OCI-LY3 (cell line): ENCODE results near the gene TAS1R1.

Experiments used
- H2AFZ ChIP-seq: fragments of 200-600, 300-600 bp; shearing (Covaris generic); 2 replicates; pipeline ENCODE4 v1.6.0; 2014; ENCODE audit warnings: antibody characterized with exemption, low read depth, low read length
- H3K27ac ChIP-seq: fragments of 200-600, 300-600 bp; sonication (generic); 2 replicates; pipeline ENCODE4 v1.5.1; 2014; ENCODE audit warnings: mild to moderate bottlenecking, low read length, moderate library complexity, mixed read lengths
- H3K27me3 ChIP-seq: fragments of 200-600, 300-600 bp; sonication (generic); 2 replicates; pipeline ENCODE4 v1.6.1; 2014; ENCODE audit warnings: low read depth, low read length, mixed read lengths
- H3K36me3 ChIP-seq: fragments of 200-600, 300-600 bp; sonication (generic); replicated peaks from 2 replicates; pipeline ENCODE3; 2014; ENCODE audit warnings: low read depth, low read length, mixed read lengths
- H3K4me1 ChIP-seq: fragments of 300-600, 200-600 bp; sonication (generic); 2 replicates; pipeline ENCODE4 v1.6.1; 2014; ENCODE audit warnings: low read length, mixed read lengths
- H3K4me2 ChIP-seq: fragments of 200-600, 300-600 bp; sonication (generic); 2 replicates; pipeline ENCODE4 v1.6.1; 2014; ENCODE audit warnings: low read length, mixed read lengths
- H3K4me3 ChIP-seq: fragments of 300-600, 200-600 bp; sonication (generic); 2 replicates; pipeline ENCODE4 v1.5.1; 2014; ENCODE audit warnings: antibody characterized with exemption, mild to moderate bottlenecking, low read length, moderate library complexity
- H3K79me2 ChIP-seq: fragments of 300-600, 200-600 bp; shearing (Covaris generic); 2 replicates; pipeline ENCODE4 v1.6.1; 2014; ENCODE audit warnings: mild to moderate bottlenecking, low read length, mixed read lengths
- H3K9ac ChIP-seq: fragments of 300-600, 200-600 bp; shearing (Covaris generic); 2 replicates; pipeline ENCODE4 v1.6.0; 2014; ENCODE audit warnings: mild to moderate bottlenecking, low read length, moderate library complexity
- H3K9me3 ChIP-seq: fragments of 200-600, 300-600 bp; shearing (Covaris generic); 2 replicates; pipeline ENCODE4 v1.6.1; 2014; ENCODE audit warnings: low read length, mixed read lengths; ENCODE audit not compliant: insufficient read depth
- H4K20me1 ChIP-seq: fragments of 200-600, 300-600 bp; sonication (generic); 2 replicates; pipeline ENCODE4 v1.6.1; 2016; ENCODE audit warnings: low read length, mixed read lengths; ENCODE audit not compliant: insufficient read depth
- EZH2phosphoT487 ChIP-seq: fragments of 200-600 bp; shearing (Covaris generic); IDR thresholded peaks from 2 replicates; pipeline ENCODE4 v1.6.1; 2018; ENCODE audit warnings: antibody characterized with exemption, mixed run types, low read depth
- TF ChIP-seq, protein P1 (sequence below): fragments of 200-600, 300-600 bp; sonication (generic); IDR thresholded peaks from 2 replicates; pipeline ENCODE4 v1.5.1; 2014; ENCODE audit warnings: antibody characterized with exemption, low read length, low read depth

TAS1R1 gene

DNA sequence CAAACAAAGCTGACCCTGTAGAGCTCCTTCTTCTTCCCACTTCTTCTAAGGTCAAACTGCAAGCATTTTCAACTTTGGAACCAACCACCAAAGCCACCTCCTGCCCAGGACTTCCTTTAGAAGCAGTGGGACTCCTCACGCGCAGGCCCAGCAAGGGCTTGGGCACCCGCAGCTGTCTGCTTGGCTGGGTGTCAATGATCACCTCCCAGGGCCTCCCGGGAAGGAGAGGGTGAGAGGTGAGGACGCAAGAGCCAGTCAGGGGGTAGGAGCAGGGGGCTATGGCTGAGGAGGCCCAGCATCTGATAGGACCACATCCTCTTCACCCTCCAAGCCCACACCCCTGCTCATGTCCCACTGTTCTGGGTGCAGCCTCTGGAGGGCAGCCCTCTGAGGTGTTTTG is 37.3 kb downstream of the TAS1R1 start:
- no peak overlapping the region for H3K4me2 ChIP-seq
- no peak overlapping the region for H2AFZ ChIP-seq
- TF ChIP-seq, protein P1, sequence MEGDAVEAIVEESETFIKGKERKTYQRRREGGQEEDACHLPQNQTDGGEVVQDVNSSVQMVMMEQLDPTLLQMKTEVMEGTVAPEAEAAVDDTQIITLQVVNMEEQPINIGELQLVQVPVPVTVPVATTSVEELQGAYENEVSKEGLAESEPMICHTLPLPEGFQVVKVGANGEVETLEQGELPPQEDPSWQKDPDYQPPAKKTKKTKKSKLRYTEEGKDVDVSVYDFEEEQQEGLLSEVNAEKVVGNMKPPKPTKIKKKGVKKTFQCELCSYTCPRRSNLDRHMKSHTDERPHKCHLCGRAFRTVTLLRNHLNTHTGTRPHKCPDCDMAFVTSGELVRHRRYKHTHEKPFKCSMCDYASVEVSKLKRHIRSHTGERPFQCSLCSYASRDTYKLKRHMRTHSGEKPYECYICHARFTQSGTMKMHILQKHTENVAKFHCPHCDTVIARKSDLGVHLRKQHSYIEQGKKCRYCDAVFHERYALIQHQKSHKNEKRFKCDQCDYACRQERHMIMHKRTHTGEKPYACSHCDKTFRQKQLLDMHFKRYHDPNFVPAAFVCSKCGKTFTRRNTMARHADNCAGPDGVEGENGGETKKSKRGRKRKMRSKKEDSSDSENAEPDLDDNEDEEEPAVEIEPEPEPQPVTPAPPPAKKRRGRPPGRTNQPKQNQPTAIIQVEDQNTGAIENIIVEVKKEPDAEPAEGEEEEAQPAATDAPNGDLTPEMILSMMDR = no peak
- no peak for TF ChIP-seq EZH2phosphoT487
- H3K4me3 ChIP-seq = no peak overlapping the region
- peaks cover 11% of the 10 kb centered on the region for H3K36me3 ChIP-seq
- H4K20me1 ChIP-seq = peaks cover 7% of the 10 kb centered on the region; the same call in 1 of the 2 replicates
- H3K79me2 ChIP-seq = peaks cover 17% of the 10 kb centered on the region
- no peak overlapping the region for H3K9ac ChIP-seq
- no peaks in the 10 kb centered on the region for H3K4me1 ChIP-seq
- no peaks in the 10 kb centered on the region for H3K9me3 ChIP-seq
- no peaks in the 10 kb centered on the region for H3K27me3 ChIP-seq
- H3K27ac ChIP-seq = no peak overlapping the region

DNA sequence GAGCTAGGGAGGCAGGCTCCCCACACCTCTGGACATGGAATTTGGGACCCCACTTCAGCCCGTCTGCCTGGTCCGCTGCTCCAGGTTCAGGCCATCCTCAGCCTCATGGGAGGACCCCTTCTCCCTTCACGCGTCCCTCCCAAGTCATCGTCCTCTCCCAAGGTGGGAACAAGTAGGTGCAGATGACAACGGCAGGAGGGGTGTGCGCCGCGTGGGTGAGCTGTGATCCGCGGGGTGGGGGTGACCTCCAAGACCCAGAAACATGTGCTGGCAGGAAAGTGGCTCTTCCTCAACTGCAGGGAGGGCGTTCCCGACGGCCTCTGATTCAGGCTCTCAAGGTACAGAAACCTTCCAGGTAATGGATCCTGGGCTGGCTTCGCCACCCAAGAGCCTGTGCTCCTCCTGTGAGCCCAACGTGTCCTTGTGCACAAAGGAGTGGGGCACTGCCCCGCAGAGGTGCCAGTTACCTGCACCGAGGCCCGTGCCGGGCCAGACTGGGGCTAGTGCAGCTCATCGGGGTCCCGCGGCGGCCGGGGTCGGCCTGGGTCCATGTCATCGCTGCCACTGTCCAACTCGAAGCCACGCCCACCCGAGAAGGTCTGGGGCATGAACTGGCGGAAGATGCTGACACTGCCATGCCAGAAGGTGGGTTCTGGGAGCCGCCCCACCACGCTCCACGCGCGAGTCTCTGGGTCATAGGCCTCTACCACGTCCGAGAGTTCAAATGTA is 37.9 kb downstream of the TAS1R1 start:
- no peaks in the 10 kb centered on the region for H3K4me1 ChIP-seq
- H2AFZ ChIP-seq = no peak overlapping the region
- no peak overlapping the region for H3K9ac ChIP-seq
- no peak overlapping the region for H3K4me3 ChIP-seq
- peaks cover 17% of the 10 kb centered on the region for H3K36me3 ChIP-seq
- H3K27me3 ChIP-seq = no peaks in the 10 kb centered on the region
- H3K79me2 ChIP-seq = peaks cover 23% of the 10 kb centered on the region
- H3K4me2 ChIP-seq = no peak overlapping the region
- TF ChIP-seq, protein P1 = no peak
- TF ChIP-seq EZH2phosphoT487 = no peak
- no peak overlapping the region for H3K27ac ChIP-seq
- no peaks in the 10 kb centered on the region for H3K9me3 ChIP-seq
- H4K20me1 ChIP-seq = peaks cover 7% of the 10 kb centered on the region; the same call in 1 of the 2 replicates

DNA sequence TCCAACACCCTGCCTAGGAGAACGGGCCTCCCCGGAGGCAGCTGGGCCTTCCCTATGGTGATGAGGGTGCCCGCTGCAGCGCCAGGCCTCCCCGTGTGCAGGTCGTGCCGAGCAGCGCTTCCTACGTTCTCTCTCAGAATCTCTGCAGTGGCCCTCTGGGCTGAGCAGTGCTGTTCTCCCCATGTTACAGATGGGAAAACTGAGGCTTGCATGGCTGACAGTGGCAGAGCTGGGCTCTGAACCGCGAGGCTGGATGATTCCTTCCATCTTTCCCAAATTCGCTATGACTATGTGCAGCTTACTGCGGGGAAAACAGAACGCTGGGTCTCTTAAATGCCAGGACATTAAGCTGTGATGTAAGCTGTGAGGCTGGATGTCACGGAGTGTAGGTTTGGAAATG is 38.7 kb downstream of the TAS1R1 start:
- Histone ChIP-seq H3K9ac (no peak overlapping the region), H3K27ac (no peak overlapping the region), H3K27me3 (no peaks in the 10 kb centered on the region), H3K9me3 (no peaks in the 10 kb centered on the region), H2AFZ (no peak overlapping the region), H3K4me1 (no peaks in the 10 kb centered on the region), H4K20me1 (peaks cover 8% of the 10 kb centered on the region), H3K36me3 (peaks cover 18% of the 10 kb centered on the region), H3K4me3 (no peak overlapping the region), H3K4me2 (no peak overlapping the region), H3K79me2 (peaks cover 26% of the 10 kb centered on the region)
- no peak for TF ChIP-seq EZH2phosphoT487
- TF ChIP-seq, protein P1 = no peak

DNA sequence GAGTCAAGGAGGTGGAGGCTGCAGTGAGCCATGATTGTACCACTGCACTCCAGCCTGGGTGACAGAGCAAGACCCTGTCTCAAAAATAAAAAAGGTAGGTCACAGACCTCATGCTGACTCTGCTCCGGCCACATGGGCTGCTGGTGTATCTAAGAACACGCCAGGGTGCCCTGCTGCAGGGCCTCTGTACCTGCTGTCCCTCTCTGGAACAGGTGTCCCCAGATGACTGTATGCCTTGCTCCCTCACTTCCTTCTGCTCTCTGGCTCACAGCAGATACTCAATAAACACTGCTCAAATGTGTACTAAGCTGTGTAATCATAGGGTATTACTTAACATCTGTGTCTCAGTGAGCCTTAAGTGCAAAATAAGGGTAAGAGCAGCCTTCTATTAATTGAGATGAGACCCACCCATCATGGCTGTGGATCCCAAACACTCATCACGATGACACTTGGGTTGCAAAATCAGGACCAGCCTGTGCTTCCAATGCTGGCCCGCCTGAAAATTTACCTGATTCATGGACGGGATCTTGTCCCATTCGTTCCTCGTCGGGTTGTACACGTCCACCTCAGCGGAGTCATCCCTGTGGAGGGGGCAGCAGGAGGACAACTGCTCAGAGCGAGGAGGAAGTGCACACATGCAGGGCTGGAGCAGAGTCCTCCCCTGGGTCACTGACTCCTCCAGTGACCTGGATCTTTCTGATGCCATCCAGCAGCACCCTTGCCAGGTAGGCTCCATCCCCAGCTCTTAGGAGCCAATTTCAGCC is 40.1 kb downstream of the TAS1R1 start:
- Histone ChIP-seq H3K9me3 (no peaks in the 10 kb centered on the region), H3K9ac (no peak overlapping the region), H3K4me1 (peaks cover 7% of the 10 kb centered on the region), H3K27ac (no peak overlapping the region), H3K79me2 (peaks cover 40% of the 10 kb centered on the region), H3K36me3 (peaks cover 20% of the 10 kb centered on the region), H3K27me3 (no peaks in the 10 kb centered on the region), H4K20me1 (peaks cover 18% of the 10 kb centered on the region), H3K4me3 (no peak overlapping the region), H2AFZ (no peak overlapping the region), H3K4me2 (no peak overlapping the region)
- TF ChIP-seq, protein P1 = no peak
- no peak for TF ChIP-seq EZH2phosphoT487
